GM19463 (cell line): Measurements from ENCODE around the gene SKIDA1.

Experiments used
- ATAC-seq: cut with Tn5 transposase; IDR thresholded peaks from one replicate; pipeline ENCODE4 v1.9.1; 2021; ENCODE audit warnings: mild to moderate bottlenecking, moderate library complexity; ENCODE audit not compliant: unreplicated experiment

Gene SKIDA1

GRCh38 chr10:21502348-21502740, 23.1 kb downstream of the SKIDA1 start:
- no peak for ATAC-seq

GRCh38 chr10:21501731-21502347, 23.6 kb downstream of the SKIDA1 start:
- ATAC-seq, result no peak

DNA sequence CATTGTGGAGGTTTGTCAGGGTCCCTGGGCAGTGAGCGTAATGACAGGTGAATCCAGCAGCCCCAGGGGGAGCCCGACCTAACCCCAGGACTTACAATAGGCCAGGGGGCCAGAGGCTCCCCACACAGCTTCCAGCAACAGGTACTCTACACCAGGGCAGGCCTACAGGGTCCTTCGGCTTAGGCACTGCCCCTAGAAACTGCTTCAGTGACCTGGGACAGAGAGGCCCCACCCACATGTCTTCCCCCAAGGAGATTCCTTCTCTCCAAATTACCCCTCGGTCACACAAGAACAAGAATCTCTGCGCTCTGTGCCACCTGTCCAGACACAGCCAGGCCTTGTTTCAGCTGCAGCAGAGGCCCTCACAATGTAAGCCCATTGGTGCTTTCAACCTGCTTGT, 24.4 kb downstream of the SKIDA1 start:
- ATAC-seq, result no peak

GRCh38 chr10:21500578-21500910, 24.9 kb downstream of the SKIDA1 start:
- ATAC-seq, result no peak

GRCh38 chr10:21499701-21500577, 25.5 kb downstream of the SKIDA1 start:
- ATAC-seq, result no peak

DNA sequence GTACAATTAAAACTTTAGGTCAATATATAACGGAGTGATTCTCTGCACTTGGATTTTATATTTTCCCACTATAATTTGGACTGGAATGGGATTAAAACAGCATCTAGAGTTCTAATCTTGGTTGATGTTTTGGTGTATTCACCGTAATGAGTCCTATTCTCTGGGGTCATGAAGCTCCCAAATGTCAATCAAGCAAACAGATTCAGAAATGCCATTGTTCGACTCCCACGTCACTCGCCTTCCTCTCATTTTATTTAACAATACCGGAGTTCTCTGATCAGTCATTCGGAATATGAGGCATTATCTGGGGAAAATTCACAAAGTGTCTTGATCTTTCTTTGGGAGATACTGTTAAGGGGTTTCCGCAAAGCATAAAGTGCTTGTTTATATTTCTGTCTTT, 26.5 kb downstream of the SKIDA1 start:
- no peak for ATAC-seq

- ATAC-seq, result no peak
Measured at GRCh38 chr10:21498377-21498776, 27.1 kb downstream of the SKIDA1 start.

GRCh38 chr10:21497177-21497807, 28.2 kb downstream of the SKIDA1 start:
- ATAC-seq, result no peak

GRCh38 chr10:21496343-21497176, 28.9 kb downstream of the SKIDA1 start:
- peak; percentile 36 for ATAC-seq

DNA sequence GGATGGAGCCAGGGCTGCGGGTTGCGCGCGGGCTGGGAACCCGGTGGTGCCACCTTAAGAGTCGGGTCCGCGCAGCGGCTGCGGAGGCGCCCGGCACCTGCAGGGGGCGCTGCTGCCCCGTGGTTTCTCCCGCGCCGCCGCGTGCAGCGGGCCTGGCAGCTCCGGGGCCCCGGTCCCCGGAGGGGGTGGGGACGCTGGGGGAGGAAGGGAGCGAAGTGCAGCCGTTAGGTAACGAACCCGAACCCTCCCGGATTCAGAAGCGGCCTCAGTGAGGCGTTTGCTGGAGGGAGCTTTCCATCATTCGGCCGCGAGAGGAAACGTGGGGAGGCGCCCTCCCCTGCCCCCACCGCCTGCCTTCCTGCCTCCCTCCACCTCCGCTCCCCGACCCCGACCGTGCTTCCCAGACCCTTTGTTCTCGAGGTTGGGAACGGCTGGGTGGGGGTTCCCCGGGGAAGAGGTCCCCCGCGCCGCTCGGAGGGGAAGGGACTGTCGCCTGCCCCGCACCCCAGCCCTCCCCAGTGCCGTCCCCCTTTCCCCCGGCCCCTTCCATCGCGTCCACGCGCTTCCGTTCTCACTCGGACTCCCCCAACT, 29.6 kb downstream of the SKIDA1 start:
- ATAC-seq, result peak; percentile 72

DNA sequence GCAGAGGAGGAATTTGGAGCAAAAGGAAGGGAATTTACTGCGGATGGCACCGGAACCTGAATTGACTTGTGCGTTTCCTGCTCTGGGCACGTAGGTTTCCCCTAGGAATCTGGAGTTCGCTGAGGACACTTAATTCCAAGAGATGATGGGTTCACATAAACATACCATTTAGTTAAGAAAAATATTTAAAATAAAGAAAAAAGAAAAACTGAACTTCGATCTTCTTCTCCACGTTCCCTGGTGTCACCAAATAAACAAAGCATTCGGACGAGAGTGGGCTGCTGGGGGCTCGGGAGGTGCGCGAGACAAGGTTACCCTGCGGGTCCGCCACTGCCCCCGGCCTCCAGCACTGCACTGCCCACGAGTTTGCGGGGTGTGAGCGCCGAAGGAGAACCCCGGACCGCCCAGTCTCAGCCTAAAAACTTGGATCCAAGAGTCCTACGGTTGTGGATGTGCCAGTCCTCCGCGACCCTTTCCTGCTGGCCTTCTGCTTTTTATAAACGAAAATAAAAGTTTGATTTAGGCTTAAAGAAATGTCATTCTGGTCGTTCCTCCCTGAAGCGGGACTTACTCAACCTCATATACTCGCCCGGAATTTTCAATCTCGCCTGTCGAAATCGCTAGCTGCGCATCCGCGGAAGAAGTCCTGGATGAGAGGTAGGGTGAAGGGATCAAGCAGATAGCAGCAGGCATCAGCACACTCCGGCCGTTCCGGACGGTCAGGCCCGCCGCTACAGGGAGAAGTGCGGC, 30.3 kb downstream of the SKIDA1 start:
- no peak for ATAC-seq

DNA sequence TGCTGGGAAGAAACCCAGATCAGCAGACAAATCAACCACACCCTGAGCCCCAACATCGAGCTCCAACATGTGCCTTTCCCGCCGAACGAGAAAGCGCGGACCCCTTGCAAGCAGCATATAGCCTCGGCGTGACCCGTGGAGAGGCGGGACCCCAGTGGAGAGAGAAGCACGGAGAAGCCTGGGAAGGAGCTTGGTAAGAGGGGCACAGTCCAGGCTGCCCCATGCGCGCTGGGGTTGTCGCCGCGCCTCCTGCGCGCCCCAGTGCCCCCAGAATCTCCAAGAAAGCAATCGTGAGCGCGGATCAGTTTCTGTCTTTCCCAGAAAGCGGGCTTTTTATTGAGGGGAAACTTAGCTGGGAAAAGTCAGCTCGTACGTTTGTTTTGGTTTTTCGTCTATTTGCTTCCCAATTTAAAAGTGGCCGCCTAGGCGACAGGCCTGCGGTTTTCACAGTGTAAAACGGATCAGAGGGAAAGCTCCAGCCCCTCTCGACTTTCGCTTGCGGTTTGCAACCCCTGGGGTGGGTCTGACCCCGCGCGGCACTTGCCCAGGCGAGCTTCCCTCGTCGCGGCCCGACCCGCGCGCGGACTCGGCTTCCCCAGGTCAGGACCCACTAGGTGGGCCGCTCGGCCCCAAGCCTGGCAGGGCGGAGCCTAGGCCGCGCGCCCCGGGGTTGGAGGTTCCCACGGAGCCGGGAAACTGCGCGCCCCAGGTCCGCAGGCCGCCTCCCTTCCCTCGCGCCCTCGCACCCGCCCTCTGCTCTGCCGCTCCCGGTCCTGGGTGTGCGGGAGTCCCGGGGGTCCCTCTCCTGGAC, 31.1 kb downstream of the SKIDA1 start:
- ATAC-seq, result peak; percentile 26

DNA sequence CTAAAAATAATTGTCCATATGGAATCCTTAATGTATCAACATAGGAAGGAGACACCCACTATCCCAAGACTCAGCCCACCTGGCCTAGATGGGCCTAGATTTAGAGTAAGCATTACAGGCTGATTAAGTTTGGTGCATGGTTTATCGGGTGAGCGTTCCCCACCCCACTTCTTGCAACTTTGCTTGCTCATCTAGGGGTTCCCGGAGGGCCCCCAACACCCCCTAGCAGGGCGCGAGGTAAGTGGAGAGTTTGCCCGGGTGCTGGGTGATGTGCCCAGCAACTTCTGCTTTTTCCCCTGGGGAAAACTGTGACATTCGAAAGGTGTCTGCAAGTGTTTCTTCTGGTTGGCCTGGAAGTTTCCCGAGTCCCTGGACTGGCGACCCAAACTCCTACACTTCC, 31.7 kb downstream of the SKIDA1 start:
- no peak for ATAC-seq

DNA sequence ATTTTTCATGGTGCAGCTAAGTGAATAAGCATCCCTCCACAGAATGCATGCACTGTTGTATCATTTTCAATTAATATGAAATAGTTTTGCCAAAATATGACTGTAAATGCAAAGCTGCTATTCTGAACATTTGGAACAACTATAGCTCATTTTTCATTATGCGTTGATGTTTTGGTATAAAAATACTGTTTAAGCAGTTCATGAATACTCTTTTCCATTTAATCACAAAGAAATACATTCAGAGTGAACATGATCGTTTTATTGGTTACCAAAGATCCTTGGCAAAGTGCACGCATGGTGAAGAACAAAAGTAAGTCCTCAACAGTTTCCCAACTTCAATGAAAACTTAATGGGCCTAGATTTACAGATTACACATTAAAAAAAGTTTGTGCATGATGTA, 33.1 kb downstream of the SKIDA1 start:
- ATAC-seq, result no peak

GRCh38 chr10:21490711-21491105, 34.8 kb downstream of the SKIDA1 start:
- no peak for ATAC-seq

DNA sequence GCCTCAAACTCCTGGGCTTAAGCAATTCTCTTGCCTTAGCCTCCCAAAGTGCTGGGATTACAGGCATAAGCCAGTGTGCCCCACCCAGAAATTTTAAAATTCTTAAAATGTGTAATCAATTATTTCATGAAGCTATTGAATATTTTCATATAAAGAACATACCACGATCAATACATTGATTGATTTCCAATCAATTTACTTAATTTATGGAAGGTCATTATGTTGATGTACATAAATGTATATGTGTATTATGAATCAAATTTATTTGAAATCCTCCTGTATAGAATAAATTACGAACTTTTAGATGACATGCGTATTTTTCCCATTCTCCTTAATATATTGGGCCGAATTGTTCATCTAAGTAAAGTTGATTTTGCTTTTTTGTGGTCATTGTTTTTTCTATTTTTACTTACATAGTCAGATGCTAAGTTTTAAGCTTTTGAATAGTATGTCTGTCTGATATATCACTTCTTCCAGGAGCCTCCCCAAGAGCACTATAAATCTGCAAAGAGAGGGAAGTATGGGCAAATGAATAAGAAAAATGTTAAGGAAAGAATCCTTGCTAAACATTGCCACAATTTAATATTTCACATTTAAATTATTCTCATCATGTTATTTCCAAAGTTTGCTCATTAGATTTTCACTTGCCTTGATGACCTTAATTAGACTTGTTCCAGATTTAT, 35.3 kb downstream of the SKIDA1 start:
- no peak for ATAC-seq

- peak; percentile 57 for ATAC-seq
Measured at GRCh38 chr10:21488957-21489446, 36.5 kb downstream of the SKIDA1 start.

- ATAC-seq, result peak; percentile 20
Measured at GRCh38 chr10:21488246-21488956, 37.1 kb downstream of the SKIDA1 start.
